AG04450 (cell line): Measurements from ENCODE around the gene SRGAP2. TPM values are rescaled to one million over a fixed set of nuclear protein-coding genes. Genes with fewer than 3 reads are reported as not detected.
"Not testable (repeated sequence)": the region's sequence is repeated elsewhere in the genome, so short reads cannot be mapped to it uniquely, and the experiment has no call there.

Source experiments
- CTCF ChIA-PET: fragments of 300-600, 350-600 bp; formaldehyde crosslinking; extraction: SDS; loops from one replicate; lab custom pipeline; 2022; ENCODE audit warnings: antibody characterized with exemption, inconsistent platforms; lab: Charles Lee
- POLR2A ChIA-PET: fragments of 350-600 bp; formaldehyde crosslinking; extraction: SDS; loops from one replicate; lab custom pipeline; 2021; ENCODE audit warnings: antibody characterized with exemption, inconsistent platforms; lab: Yijun Ruan, JAX
- DNase-seq: peaks from one replicate; pipeline ENCODE4 v3.0.0-alpha.2; 2011; ENCODE audit warnings: low read depth, low spot score
- H3K27ac ChIP-seq: one replicate; pipeline ENCODE4 v1.5.1; 2012; ENCODE audit warnings: low read depth, low read length, control low read depth
- H3K27me3 ChIP-seq: one replicate; pipeline ENCODE4 v1.6.0; 2012; ENCODE audit warnings: low read length; ENCODE audit not compliant: control insufficient read depth, insufficient read depth
- H3K4me3 ChIP-seq: 2 replicates; pipeline ENCODE4 v1.5.1; 2011; ENCODE audit warnings: mild to moderate bottlenecking, low read depth, low read length, control low read depth
- H3K9me3 ChIP-seq: 2 replicates; pipeline ENCODE4 v1.5.1; 2012; ENCODE audit warnings: low read length; ENCODE audit not compliant: control insufficient read depth, insufficient read depth
- polyA plus RNA-seq: library from polyadenylated mRNA; depleted of rRNA; stranded (reverse); fragments of >200 nt; gene quantifications from 2 replicates; pipeline ENCODE4 v1.2.3, GENCODE V29; 2011

Gene SRGAP2
- polyA plus RNA-seq, 1 experiment, result 12.4 TPM

- POLR2A ChIA-PET, H3K9me3 ChIP-seq, H3K27me3 ChIP-seq, CTCF ChIA-PET, H3K27ac ChIP-seq, DNase-seq, H3K4me3 ChIP-seq: not testable (repeated sequence)
These were observed 20.7 kb upstream of the SRGAP2 start for GRCh38 chr1:206182368-206183317.

GRCh38 chr1:206183788-206184187 is 19.6 kb upstream of the SRGAP2 start:
- H3K27ac ChIP-seq, H3K9me3 ChIP-seq, H3K4me3 ChIP-seq, H3K27me3 ChIP-seq, POLR2A ChIA-PET, DNase-seq, CTCF ChIA-PET: not testable (repeated sequence)

- H3K27me3 ChIP-seq, CTCF ChIA-PET, DNase-seq, H3K9me3 ChIP-seq, H3K4me3 ChIP-seq, H3K27ac ChIP-seq, POLR2A ChIA-PET: not testable (repeated sequence)
These were observed 17.6 kb upstream of the SRGAP2 start for GRCh38 chr1:206185778-206186177.

- H3K27me3 ChIP-seq, H3K27ac ChIP-seq, H3K4me3 ChIP-seq, H3K9me3 ChIP-seq, POLR2A ChIA-PET, DNase-seq, CTCF ChIA-PET: not testable (repeated sequence)
These were observed 16.5 kb upstream of the SRGAP2 start for GRCh38 chr1:206186826-206187225.

- H3K27me3 ChIP-seq, H3K9me3 ChIP-seq, CTCF ChIA-PET, H3K27ac ChIP-seq, POLR2A ChIA-PET, H3K4me3 ChIP-seq, DNase-seq: not testable (repeated sequence)
These were observed 8.2 kb upstream of the SRGAP2 start for GRCh38 chr1:206195182-206195581.

- H3K4me3 ChIP-seq, CTCF ChIA-PET, POLR2A ChIA-PET, H3K27ac ChIP-seq, H3K27me3 ChIP-seq, H3K9me3 ChIP-seq, DNase-seq: not testable (repeated sequence)
These were observed 6.5 kb upstream of the SRGAP2 start for GRCh38 chr1:206196748-206197424.

- POLR2A ChIA-PET, result not testable (repeated sequence)
- H3K27ac ChIP-seq, result peak within 1 kb of the TSS; percentile 65
These were observed 465 bp upstream of the SRGAP2 start, which contains the start of gene FAM72A for GRCh38 chr1:206202789-206203363. Gene FAM72A (minus strand): TSS chr1:206202839. CDS start chr1:206202025, 814 bp downstream.

GRCh38 chr1:206204159-206204511 is 794 bp downstream of the SRGAP2 start:
- peak overlapping the region; percentile 59 for H3K4me3 ChIP-seq
- DNase-seq, H3K27ac ChIP-seq, H3K27me3 ChIP-seq, POLR2A ChIA-PET, H3K9me3 ChIP-seq, CTCF ChIA-PET: not testable (repeated sequence)

More at GRCh38 chr1:206202789-206203363, 465 bp upstream of the SRGAP2 start, which contains the start of gene FAM72A:
- CTCF ChIA-PET, H3K9me3 ChIP-seq, H3K27me3 ChIP-seq: not testable (repeated sequence)
- DNase-seq, result peak; percentile 99
- H3K4me3 ChIP-seq, result peak within 1 kb of the TSS; percentile 55

GRCh38 chr1:206204871-206205270 is 1.5 kb downstream of the SRGAP2 start:
- H3K27me3 ChIP-seq, H3K27ac ChIP-seq, DNase-seq, CTCF ChIA-PET, H3K9me3 ChIP-seq, POLR2A ChIA-PET: not testable (repeated sequence)
- peak overlapping the region; percentile 51 for H3K4me3 ChIP-seq

GRCh38 chr1:206205569-206205968 is 2.2 kb downstream of the SRGAP2 start:
- CTCF ChIA-PET, H3K9me3 ChIP-seq, DNase-seq, POLR2A ChIA-PET, H3K27me3 ChIP-seq, H3K27ac ChIP-seq: not testable (repeated sequence)
- H3K4me3 ChIP-seq, result peak overlapping the region; percentile 42

- H3K9me3 ChIP-seq, H3K4me3 ChIP-seq, CTCF ChIA-PET, H3K27me3 ChIP-seq, DNase-seq, POLR2A ChIA-PET, H3K27ac ChIP-seq: not testable (repeated sequence)
These were observed 7.5 kb downstream of the SRGAP2 start for GRCh38 chr1:206210802-206211201.
